AG04450 (cell line): Measurements from ENCODE around the gene REST. TPM values are rescaled to one million over a fixed set of nuclear protein-coding genes. Genes with fewer than 3 reads are reported as not detected.

ENCODE experiments used
- CTCF ChIA-PET: fragments of 300-600, 350-600 bp; formaldehyde crosslinking; extraction: SDS; loops from one replicate; lab custom pipeline; 2022; ENCODE audit warnings: antibody characterized with exemption, inconsistent platforms; lab: Charles Lee
- POLR2A ChIA-PET: fragments of 350-600 bp; formaldehyde crosslinking; extraction: SDS; loops from one replicate; lab custom pipeline; 2021; ENCODE audit warnings: antibody characterized with exemption, inconsistent platforms; lab: Yijun Ruan, JAX
- DNase-seq: peaks from one replicate; pipeline ENCODE4 v3.0.0-alpha.2; 2011; ENCODE audit warnings: low read depth, low spot score
- H3K27ac ChIP-seq: one replicate; pipeline ENCODE4 v1.5.1; 2012; ENCODE audit warnings: low read depth, low read length, control low read depth
- H3K27me3 ChIP-seq: one replicate; pipeline ENCODE4 v1.6.0; 2012; ENCODE audit warnings: low read length; ENCODE audit not compliant: control insufficient read depth, insufficient read depth
- H3K4me3 ChIP-seq: 2 replicates; pipeline ENCODE4 v1.5.1; 2011; ENCODE audit warnings: mild to moderate bottlenecking, low read depth, low read length, control low read depth
- H3K9me3 ChIP-seq: 2 replicates; pipeline ENCODE4 v1.5.1; 2012; ENCODE audit warnings: low read length; ENCODE audit not compliant: control insufficient read depth, insufficient read depth
- polyA plus RNA-seq: library from polyadenylated mRNA; depleted of rRNA; stranded (reverse); fragments of >200 nt; gene quantifications from 2 replicates; pipeline ENCODE4 v1.2.3, GENCODE V29; 2011
- TF ChIP-seq, protein P1 (sequence below): IDR thresholded peaks from 2 replicates; pipeline ENCODE4 v1.5.1; 2011; ENCODE audit warnings: low read depth, low read length, control low read depth, inconsistent platforms

REST gene
- polyA plus RNA-seq, 1 experiment: 30.6 TPM

DNA sequence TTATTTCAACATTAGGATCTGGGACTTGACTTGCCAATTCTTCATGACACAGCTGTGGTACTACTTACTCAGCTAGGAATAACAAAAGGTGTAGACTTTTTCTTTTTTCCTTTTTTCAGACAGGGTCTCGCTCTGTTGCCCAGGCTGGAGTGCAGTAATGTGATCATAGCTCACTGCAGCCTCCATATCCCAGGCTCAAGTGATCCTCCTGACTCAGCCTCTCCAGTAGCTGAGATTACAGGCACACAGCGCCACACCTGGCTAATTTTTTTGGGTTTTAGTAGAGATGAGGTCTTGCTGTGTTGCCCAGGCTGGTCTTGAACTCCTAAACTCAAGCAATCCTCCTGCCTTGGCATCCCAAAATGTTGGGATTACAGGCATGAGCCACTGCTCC is 53.4 kb downstream of the REST start:
- Histone ChIP-seq H3K27me3 (no peaks in the 10 kb centered on the region), H3K27ac (no peak overlapping the region), H3K9me3 (no peaks in the 10 kb centered on the region), H3K4me3 (no peak overlapping the region)
- CTCF ChIA-PET: interaction anchor here (0.7 kb wide), 1 partner anchor 331 kb away, joined by 3 read pairs; no protein-coding TSS in a partner anchor
- TF ChIP-seq, protein P1, sequence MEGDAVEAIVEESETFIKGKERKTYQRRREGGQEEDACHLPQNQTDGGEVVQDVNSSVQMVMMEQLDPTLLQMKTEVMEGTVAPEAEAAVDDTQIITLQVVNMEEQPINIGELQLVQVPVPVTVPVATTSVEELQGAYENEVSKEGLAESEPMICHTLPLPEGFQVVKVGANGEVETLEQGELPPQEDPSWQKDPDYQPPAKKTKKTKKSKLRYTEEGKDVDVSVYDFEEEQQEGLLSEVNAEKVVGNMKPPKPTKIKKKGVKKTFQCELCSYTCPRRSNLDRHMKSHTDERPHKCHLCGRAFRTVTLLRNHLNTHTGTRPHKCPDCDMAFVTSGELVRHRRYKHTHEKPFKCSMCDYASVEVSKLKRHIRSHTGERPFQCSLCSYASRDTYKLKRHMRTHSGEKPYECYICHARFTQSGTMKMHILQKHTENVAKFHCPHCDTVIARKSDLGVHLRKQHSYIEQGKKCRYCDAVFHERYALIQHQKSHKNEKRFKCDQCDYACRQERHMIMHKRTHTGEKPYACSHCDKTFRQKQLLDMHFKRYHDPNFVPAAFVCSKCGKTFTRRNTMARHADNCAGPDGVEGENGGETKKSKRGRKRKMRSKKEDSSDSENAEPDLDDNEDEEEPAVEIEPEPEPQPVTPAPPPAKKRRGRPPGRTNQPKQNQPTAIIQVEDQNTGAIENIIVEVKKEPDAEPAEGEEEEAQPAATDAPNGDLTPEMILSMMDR: no peak
- POLR2A ChIA-PET: interaction anchor here (0.8 kb wide), 1 partner anchor 17 kb away, joined by 4 read pairs; the partner anchor contains the start of genes NOA1 and POLR2B
- no peak for DNase-seq

DNA sequence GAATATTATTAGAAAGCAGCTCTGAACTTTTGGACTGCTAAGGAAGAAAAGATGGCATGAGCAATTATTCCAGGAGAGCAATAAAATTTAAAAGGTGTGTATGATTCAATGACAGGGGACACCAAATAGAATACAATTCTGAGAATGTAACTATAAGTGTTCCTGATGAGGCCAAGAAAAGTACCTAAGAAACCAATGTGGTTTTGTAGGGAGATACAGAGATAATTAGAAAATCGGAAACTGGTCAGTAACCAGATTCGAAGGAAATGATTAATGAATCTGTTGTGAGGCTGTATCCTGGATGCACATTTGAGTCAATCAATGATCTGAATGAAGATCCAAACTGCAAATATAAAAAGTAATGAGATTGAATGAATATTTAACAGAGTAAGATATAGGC is 63.7 kb downstream of the REST start:
- ChIA-PET CTCF (no interaction called here), POLR2A (no interaction called here)
- Histone ChIP-seq H3K4me3 (no peak overlapping the region), H3K9me3 (no peaks in the 10 kb centered on the region; the same call in 1 of the 2 replicates), H3K27ac (no peak overlapping the region), H3K27me3 (no peaks in the 10 kb centered on the region)
- TF ChIP-seq, protein P1: no peak
- DNase-seq: no peak

DNA sequence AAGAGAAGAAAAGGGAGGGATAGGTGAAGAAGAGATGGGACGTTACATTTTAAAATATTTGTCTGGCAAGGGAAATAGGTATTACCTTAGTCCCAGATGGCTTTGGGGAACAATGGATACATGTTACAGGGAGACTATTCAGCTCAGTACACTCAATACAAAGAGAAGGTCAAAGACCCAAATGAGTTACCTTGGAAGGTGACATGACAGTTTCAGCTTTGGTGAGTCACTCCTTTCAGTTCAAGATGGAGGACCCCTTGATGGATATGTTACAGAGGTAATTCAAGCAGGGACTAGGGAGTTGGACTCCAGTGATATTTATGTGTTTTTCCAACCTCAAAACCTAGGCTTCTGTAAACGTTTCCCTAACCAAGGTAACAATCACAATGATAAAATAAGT is 64.7 kb downstream of the REST start:
- ChIA-PET CTCF (no interaction called here), POLR2A (no interaction called here)
- TF ChIP-seq, protein P1: no peak
- H3K4me3 ChIP-seq: no peak overlapping the region
- H3K27me3 ChIP-seq: no peaks in the 10 kb centered on the region
- H3K9me3 ChIP-seq: no peaks in the 10 kb centered on the region; the same call in 1 of the 2 replicates
- DNase-seq: no peak
- no peak overlapping the region for H3K27ac ChIP-seq

DNA sequence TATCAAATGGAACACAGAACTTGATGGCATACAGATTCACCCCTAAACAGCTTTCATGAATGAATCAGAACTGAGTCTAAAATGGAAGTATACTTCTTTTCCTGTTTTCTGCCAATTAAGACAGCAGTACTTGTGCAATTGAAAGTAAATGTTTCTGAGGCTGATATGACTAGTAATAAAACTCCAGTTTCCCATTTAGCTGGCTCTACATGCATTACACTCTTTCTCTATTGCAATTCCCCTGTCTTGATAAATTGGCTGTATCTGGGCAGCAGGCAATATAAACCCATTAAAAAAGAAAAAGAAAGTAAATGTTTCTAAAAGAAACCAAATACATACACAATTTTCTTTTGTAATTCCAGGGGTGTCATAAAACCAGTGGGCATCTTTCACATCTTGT is 65.1 kb downstream of the REST start:
- no peak for DNase-seq
- Histone ChIP-seq H3K27me3 (no peaks in the 10 kb centered on the region), H3K4me3 (no peak overlapping the region), H3K27ac (no peak overlapping the region), H3K9me3 (no peaks in the 10 kb centered on the region; the same call in 1 of the 2 replicates)
- TF ChIP-seq, protein P1: no peak
- POLR2A ChIA-PET: no interaction called here
- CTCF ChIA-PET: no interaction called here

DNA sequence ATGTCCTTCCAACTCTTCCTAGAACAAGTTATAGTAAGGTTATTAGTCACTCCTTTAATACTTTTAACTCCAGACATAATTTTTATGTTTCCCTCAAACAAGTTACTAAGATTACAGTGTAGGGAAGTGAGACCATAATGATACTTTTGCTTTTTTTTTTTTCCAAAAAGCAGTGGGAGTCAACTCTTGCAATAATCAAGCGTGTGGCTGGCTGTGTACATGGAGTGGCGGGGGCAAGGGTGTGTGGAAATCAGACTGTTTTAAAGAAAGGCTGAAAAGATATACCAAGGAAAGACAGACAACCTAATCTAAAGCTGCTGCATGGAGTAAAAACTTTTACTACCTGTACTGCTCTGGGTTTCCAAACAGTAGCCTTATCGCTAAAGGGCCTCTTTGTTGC is 65.6 kb downstream of the REST start:
- TF ChIP-seq, protein P1: no peak

More for the DNA sequence above, 65.6 kb downstream of the REST start:
- Histone ChIP-seq H3K9me3 (no peaks in the 10 kb centered on the region; the same call in 1 of the 2 replicates), H3K4me3 (no peak overlapping the region), H3K27ac (no peak overlapping the region), H3K27me3 (no peaks in the 10 kb centered on the region)
- DNase-seq: no peak
- ChIA-PET POLR2A (no interaction called here), CTCF (no interaction called here)
